GM23338 (cell line): ENCODE measurements around the gene ME2. TPM values are rescaled to one million over a fixed set of nuclear protein-coding genes. Genes with fewer than 3 reads are reported as not detected.

Source experiments
- ATAC-seq: fragments of 200-7000 bp; cut with Tn5 transposase; 3 replicates; pipeline ENCODE4 v1.9.1; 2020
- DNase-seq: peaks from one replicate; pipeline ENCODE4 v3.0.0-alpha.2; 2015; ENCODE audit warnings: low spot score
- H2AFZ ChIP-seq: fragments of 200-600 bp; sonication (generic); 2 replicates; pipeline ENCODE4 v1.8.0; 2016; ENCODE audit warnings: antibody characterized with exemption, mild to moderate bottlenecking, moderate library complexity
- H3F3A ChIP-seq: fragments of 200-600 bp; sonication (generic); replicated peaks from 2 replicates; pipeline ENCODE4 v1.8.0; 2017; ENCODE audit warnings: antibody characterized with exemption, mixed run types, low read depth
- H3K27ac ChIP-seq: fragments of 200-600 bp; sonication (generic); 2 replicates; pipeline ENCODE4 v1.6.1; 2016; ENCODE audit warnings: low read depth
- H3K27me3 ChIP-seq: fragments of 200-600 bp; sonication (generic); 2 replicates; pipeline ENCODE4 v1.8.0; 2016; ENCODE audit warnings: mild to moderate bottlenecking, mixed run types, moderate library complexity; ENCODE audit not compliant: insufficient read depth
- H3K36me3 ChIP-seq: fragments of 200-600 bp; sonication (generic); 2 replicates; pipeline ENCODE4 v1.8.0; 2016; ENCODE audit warnings: mild to moderate bottlenecking; ENCODE audit not compliant: insufficient read depth
- H3K4me1 ChIP-seq: fragments of 200-600 bp; sonication (generic); 2 replicates; pipeline ENCODE4 v1.8.0; 2016; ENCODE audit warnings: mild to moderate bottlenecking, moderate library complexity; ENCODE audit not compliant: insufficient read depth
- H3K4me2 ChIP-seq: fragments of 200-600 bp; sonication (generic); 2 replicates; pipeline ENCODE4 v1.7.1; 2017; ENCODE audit warnings: mixed run types
- H3K4me3 ChIP-seq: fragments of 200-600 bp; sonication (generic); 2 replicates; pipeline ENCODE4 v1.6.1; 2016; ENCODE audit warnings: mixed run types
- H3K79me2 ChIP-seq: fragments of 200-600 bp; sonication (generic); replicated peaks from 2 replicates; pipeline ENCODE4 v1.8.0; 2017; ENCODE audit warnings: mild to moderate bottlenecking; ENCODE audit not compliant: insufficient read depth
- H3K9me2 ChIP-seq: fragments of 200-600 bp; sonication (generic); 2 replicates; pipeline ENCODE4 v1.8.0; 2017; ENCODE audit not compliant: insufficient read depth
- H4K20me1 ChIP-seq: fragments of 200-600 bp; sonication (generic); replicated peaks from 2 replicates; pipeline ENCODE4 v1.8.0; 2017; ENCODE audit warnings: mild to moderate bottlenecking; ENCODE audit not compliant: insufficient read depth
- H3K27ac Mint-ChIP-seq: 2 replicates; pipeline ENCODE4 v1.8.0; 2020; ENCODE audit warnings: inconsistent platforms, mild to moderate bottlenecking, moderate library complexity, mixed read lengths
- H3K27me3 Mint-ChIP-seq: 3 replicates; pipeline ENCODE4 v1.8.0; 2022; ENCODE audit warnings: low read depth, mild to moderate bottlenecking, moderate library complexity, mixed read lengths, inconsistent platforms; ENCODE audit not compliant: insufficient read depth, poor library complexity
- H3K36me3 Mint-ChIP-seq: 3 replicates; pipeline ENCODE4 v1.8.0; 2021; ENCODE audit warnings: low read depth, mild to moderate bottlenecking, inconsistent platforms, moderate library complexity, mixed read lengths
- H3K4me1 Mint-ChIP-seq: 3 replicates; pipeline ENCODE4 v1.8.0; 2020; ENCODE audit warnings: mild to moderate bottlenecking, inconsistent platforms, mixed read lengths
- H3K4me3 Mint-ChIP-seq: 3 replicates; pipeline ENCODE4 v1.8.0; 2021; ENCODE audit warnings: moderate library complexity, mild to moderate bottlenecking, inconsistent platforms, mixed read lengths
- H3K9me3 Mint-ChIP-seq: 3 replicates; pipeline ENCODE4 v1.8.0; 2020; ENCODE audit warnings: moderate library complexity, mild to moderate bottlenecking, inconsistent platforms, mixed read lengths
- ETS1 ChIP-seq: IDR thresholded peaks from 2 replicates; pipeline ENCODE4 v1.6.1; 2016; ENCODE audit warnings: antibody characterized with exemption
- EZH2 ChIP-seq: fragments of 200-600 bp; sonication (generic); IDR thresholded peaks from one replicate; pipeline ENCODE4 v1.8.0; 2017; ENCODE audit warnings: antibody characterized with exemption, mild to moderate bottlenecking, low read depth; ENCODE audit not compliant: unreplicated experiment
- EZH2phosphoT487 ChIP-seq: fragments of 200-600 bp; sonication (generic); IDR thresholded peaks from one replicate; pipeline ENCODE4 v1.8.1; 2018; ENCODE audit warnings: antibody characterized with exemption; ENCODE audit not compliant: unreplicated experiment
- POLR2AphosphoS5 ChIP-seq: IDR thresholded peaks from 2 replicates; pipeline ENCODE4 v1.6.1; 2016; ENCODE audit warnings: antibody characterized with exemption, low read depth
- STAT1 ChIP-seq: IDR thresholded peaks from one replicate; pipeline ENCODE4 v1.6.1; 2016; ENCODE audit warnings: antibody characterized with exemption; ENCODE audit not compliant: unreplicated experiment
- polyA plus RNA-seq: library from polyadenylated mRNA; unstranded; fragments of >200 nt; fragmentation: Nextera tagmentation; extraction: Ambion mirVana; gene quantifications from 2 replicates; pipeline ENCODE4 v1.2.1, GENCODE V29; 2016
- total RNA-seq: library from RNA; depleted of rRNA; stranded (reverse); fragments of >200 nt; shearing (Covaris generic); gene quantifications from 2 replicates; pipeline ENCODE4 v1.2.3, GENCODE V29; 2014
- TF ChIP-seq, protein P1 (sequence below): IDR thresholded peaks from one replicate; pipeline ENCODE4 v1.6.1; 2018; ENCODE audit warnings: antibody characterized with exemption; ENCODE audit not compliant: unreplicated experiment

Gene ME2
- total and polyA plus RNA-seq, 2 experiments from 2014 or later: 61.0 to 102 TPM

DNA sequence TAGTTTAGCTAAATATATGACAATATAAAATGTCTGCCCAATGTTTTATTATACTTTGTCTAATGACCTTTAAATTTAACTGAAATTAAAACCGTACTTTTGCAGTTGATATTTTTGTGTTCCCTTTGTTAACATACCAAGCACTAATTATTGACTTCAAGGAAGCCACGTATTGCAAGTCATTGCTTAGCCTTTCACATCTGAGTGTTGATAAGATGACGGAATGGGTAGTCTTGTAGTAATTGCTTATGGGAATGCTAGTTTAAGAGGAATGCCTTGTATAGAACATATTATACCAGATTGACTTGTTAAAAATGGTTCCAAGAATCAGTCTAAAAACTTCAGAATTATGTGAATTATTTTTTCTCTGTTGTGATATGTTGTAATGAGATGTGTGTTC, 74.9 kb downstream of the ME2 start (continued):
- TF ChIP-seq, protein P1, sequence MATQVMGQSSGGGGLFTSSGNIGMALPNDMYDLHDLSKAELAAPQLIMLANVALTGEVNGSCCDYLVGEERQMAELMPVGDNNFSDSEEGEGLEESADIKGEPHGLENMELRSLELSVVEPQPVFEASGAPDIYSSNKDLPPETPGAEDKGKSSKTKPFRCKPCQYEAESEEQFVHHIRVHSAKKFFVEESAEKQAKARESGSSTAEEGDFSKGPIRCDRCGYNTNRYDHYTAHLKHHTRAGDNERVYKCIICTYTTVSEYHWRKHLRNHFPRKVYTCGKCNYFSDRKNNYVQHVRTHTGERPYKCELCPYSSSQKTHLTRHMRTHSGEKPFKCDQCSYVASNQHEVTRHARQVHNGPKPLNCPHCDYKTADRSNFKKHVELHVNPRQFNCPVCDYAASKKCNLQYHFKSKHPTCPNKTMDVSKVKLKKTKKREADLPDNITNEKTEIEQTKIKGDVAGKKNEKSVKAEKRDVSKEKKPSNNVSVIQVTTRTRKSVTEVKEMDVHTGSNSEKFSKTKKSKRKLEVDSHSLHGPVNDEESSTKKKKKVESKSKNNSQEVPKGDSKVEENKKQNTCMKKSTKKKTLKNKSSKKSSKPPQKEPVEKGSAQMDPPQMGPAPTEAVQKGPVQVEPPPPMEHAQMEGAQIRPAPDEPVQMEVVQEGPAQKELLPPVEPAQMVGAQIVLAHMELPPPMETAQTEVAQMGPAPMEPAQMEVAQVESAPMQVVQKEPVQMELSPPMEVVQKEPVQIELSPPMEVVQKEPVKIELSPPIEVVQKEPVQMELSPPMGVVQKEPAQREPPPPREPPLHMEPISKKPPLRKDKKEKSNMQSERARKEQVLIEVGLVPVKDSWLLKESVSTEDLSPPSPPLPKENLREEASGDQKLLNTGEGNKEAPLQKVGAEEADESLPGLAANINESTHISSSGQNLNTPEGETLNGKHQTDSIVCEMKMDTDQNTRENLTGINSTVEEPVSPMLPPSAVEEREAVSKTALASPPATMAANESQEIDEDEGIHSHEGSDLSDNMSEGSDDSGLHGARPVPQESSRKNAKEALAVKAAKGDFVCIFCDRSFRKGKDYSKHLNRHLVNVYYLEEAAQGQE: no peak
- no peak for TF ChIP-seq ETS1

GRCh38 chr18:50955253-50955652, 76.3 kb downstream of the ME2 start:
- peak; percentile 39 for DNase-seq
- ATAC-seq: peak; percentile 89

DNA sequence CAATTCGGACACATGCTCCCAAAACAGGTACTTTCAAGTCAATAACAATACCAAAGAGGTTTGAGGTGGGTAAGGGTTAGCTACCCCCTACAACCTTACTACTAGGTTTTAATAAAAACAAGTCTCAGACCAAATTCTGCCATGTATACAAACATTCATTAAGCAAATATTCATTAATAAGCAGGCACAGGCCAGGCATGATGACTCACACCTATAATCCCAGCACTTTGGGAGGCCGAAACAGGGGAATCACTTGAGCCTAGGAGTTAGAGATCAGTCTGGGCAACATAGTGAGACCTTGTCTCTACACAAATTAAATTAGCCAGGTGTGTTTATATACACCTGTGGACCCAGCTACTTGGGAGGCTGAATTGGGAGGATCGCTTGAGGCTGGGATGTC, 77.2 kb downstream of the ME2 start:
- Mint-ChIP-seq H3K27me3 (no peaks in the 10 kb centered on the region), H3K36me3 (peaks cover 5% of the 10 kb centered on the region; the same call in 2 of the 3 replicates), H3K4me1 (peaks cover 8% of the 10 kb centered on the region), H3K9me3 (peaks cover 5% of the 10 kb centered on the region), H3K4me3 (no peak overlapping the region), H3K27ac (no peak overlapping the region)
- Histone ChIP-seq H3K9me2 (no peaks in the 10 kb centered on the region), H3K79me2 (no peaks in the 10 kb centered on the region), H3K27me3 (no peaks in the 10 kb centered on the region), H3K4me3 (no peak overlapping the region), H3K4me1 (no peaks in the 10 kb centered on the region), H4K20me1 (no peaks in the 10 kb centered on the region), H3F3A (no peaks in the 10 kb centered on the region), H3K36me3 (peaks cover 4% of the 10 kb centered on the region; the same call in 1 of the 2 replicates), H3K27ac (no peak overlapping the region), H3K4me2 (no peak overlapping the region), H2AFZ (no peak overlapping the region)
- ATAC-seq: no peak
- DNase-seq: no peak
- TF ChIP-seq EZH2 (no peak), POLR2AphosphoS5 (no peak), STAT1 (no peak)

More at GRCh38 chr18:50955253-50955652, 76.3 kb downstream of the ME2 start:
- Mint-ChIP-seq H3K4me1 (peaks cover 8% of the 10 kb centered on the region), H3K36me3 (no peaks in the 10 kb centered on the region), H3K27me3 (no peaks in the 10 kb centered on the region), H3K9me3 (no peaks in the 10 kb centered on the region), H3K27ac (no peak overlapping the region), H3K4me3 (no peak overlapping the region)
- TF ChIP-seq EZH2phosphoT487 (no peak), ETS1 (no peak)
- Histone ChIP-seq H3K9me2 (no peaks in the 10 kb centered on the region), H3K79me2 (no peaks in the 10 kb centered on the region), H3F3A (no peaks in the 10 kb centered on the region), H3K4me1 (no peaks in the 10 kb centered on the region), H2AFZ (no peak overlapping the region), H3K36me3 (no peaks in the 10 kb centered on the region), H3K27ac (no peak overlapping the region), H3K4me2 (no peak overlapping the region), H3K4me3 (no peak overlapping the region), H3K27me3 (no peaks in the 10 kb centered on the region), H4K20me1 (no peaks in the 10 kb centered on the region)
